HepG2 (cell line): ENCODE data around the gene GCH1. TPM values are rescaled to one million over a fixed set of nuclear protein-coding genes. Genes with fewer than 3 reads are reported as not detected.

Source experiments
- ATAD3A ChIP-seq: sonication (generic); formaldehyde crosslinking; IDR thresholded peaks from 2 replicates; pipeline ENCODE4 v1.4.0; 2020; ENCODE audit warnings: missing genetic modification reagents
- ATM ChIP-seq: fragments of 450-650 bp; IDR thresholded peaks from 2 replicates; pipeline ENCODE4 v1.7.1; 2017; ENCODE audit warnings: mild to moderate bottlenecking, borderline replicate concordance
- CEBPG ChIP-seq: IDR thresholded peaks from 2 replicates; pipeline ENCODE4 v1.6.1; 2016
- ELF3 ChIP-seq: IDR thresholded peaks from 2 replicates; pipeline ENCODE4 v1.6.1; 2016; ENCODE audit warnings: missing genetic modification reagents, missing compliant biosample characterization
- ETV5 ChIP-seq: IDR thresholded peaks from 2 replicates; pipeline ENCODE4 v1.6.1; 2018; ENCODE audit warnings: missing biosample characterization, missing genetic modification reagents, inconsistent platforms, borderline replicate concordance
- HIVEP1 ChIP-seq: sonication (generic); formaldehyde crosslinking; IDR thresholded peaks from 2 replicates; pipeline ENCODE4 v1.4.0; 2020; ENCODE audit warnings: mild to moderate bottlenecking, missing genetic modification reagents
- KDM6A ChIP-seq: IDR thresholded peaks from 2 replicates; pipeline ENCODE4 v1.6.1; 2016; ENCODE audit warnings: low read depth
- NBN ChIP-seq: fragments of 450-650 bp; conservative IDR thresholded peaks from 2 replicates; pipeline ENCODE4 v1.6.1; 2017
- PLRG1 ChIP-seq: fragments of 450-650 bp; conservative IDR thresholded peaks from 2 replicates; pipeline ENCODE4 v1.6.1; 2016
- RAD21 ChIP-seq: fragments of 450-650 bp; formaldehyde crosslinking; IDR thresholded peaks from 2 replicates; pipeline ENCODE4 v1.5.0; 2020; ENCODE audit warnings: mild to moderate bottlenecking
- RARG ChIP-seq: sonication (generic); formaldehyde crosslinking; IDR thresholded peaks from 2 replicates; pipeline ENCODE4 v1.4.0; 2020; ENCODE audit warnings: low read depth, mild to moderate bottlenecking, missing genetic modification reagents
- RBM22 ChIP-seq: fragments of 200-400 bp; formaldehyde crosslinking; optimal IDR thresholded peaks from 2 replicates; pipeline ENCODE3; 2017; ENCODE audit warnings: mild to moderate bottlenecking, low read length, moderate library complexity
- SCMH1 ChIP-seq: sonication (generic); formaldehyde crosslinking; IDR thresholded peaks from 2 replicates; pipeline ENCODE4 v1.9.0; 2021; ENCODE audit warnings: missing genetic modification reagents, mild to moderate bottlenecking, borderline replicate concordance
- SOX13 ChIP-seq, 3 experiments: fragments of 450-650 bp in 1 of 3; sonication (generic) in 1 of 3; formaldehyde crosslinking in 1 of 3; IDR thresholded peaks in 2 of 3; conservative IDR thresholded peaks in 1 of 3; 2 replicates each; pipeline versions ENCODE4 v1.5.0 to v1.6.1; 2016 to 2020; ENCODE audit warnings: antibody characterized with exemption in 1 of 3, mild to moderate bottlenecking in 1 of 3, missing compliant biosample characterization in 1 of 3, missing genetic modification reagents in 1 of 3, moderate library complexity in 1 of 3
- SOX6 ChIP-seq, 2 experiments: fragments of 450-650 bp in 1 of 2; sonication (generic) in 1 of 2; formaldehyde crosslinking in 1 of 2; IDR thresholded peaks; 2 replicates each; pipeline versions ENCODE4 v1.4.0 to v1.6.1; 2017 to 2020; ENCODE audit warnings: antibody characterized with exemption in 1 of 2, mild to moderate bottlenecking in 1 of 2, missing genetic modification reagents in 1 of 2
- YEATS4 ChIP-seq: sonication (generic); formaldehyde crosslinking; IDR thresholded peaks from 2 replicates; pipeline ENCODE4 v1.4.0; 2020; ENCODE audit warnings: missing genetic modification reagents, borderline replicate concordance
- ZFP36L2 ChIP-seq: sonication (generic); formaldehyde crosslinking; IDR thresholded peaks from 2 replicates; pipeline ENCODE4 v1.4.0; 2020; ENCODE audit warnings: missing genetic modification reagents
- ZNF101 ChIP-seq: sonication (generic); formaldehyde crosslinking; IDR thresholded peaks from 2 replicates; pipeline ENCODE4 v1.4.0; 2020; ENCODE audit warnings: mild to moderate bottlenecking, low read depth, missing genetic modification reagents, borderline replicate concordance
- ZNF326 ChIP-seq: sonication (generic); formaldehyde crosslinking; IDR thresholded peaks from 2 replicates; pipeline ENCODE4 v1.4.0; 2020; ENCODE audit warnings: missing genetic modification reagents, borderline replicate concordance
- ZNF775 ChIP-seq: sonication (generic); formaldehyde crosslinking; IDR thresholded peaks from 2 replicates; pipeline ENCODE4 v1.4.0; 2020; ENCODE audit warnings: missing genetic modification reagents, mild to moderate bottlenecking, moderate library complexity, borderline replicate concordance
- ZSCAN21 ChIP-seq: sonication (generic); formaldehyde crosslinking; IDR thresholded peaks from 2 replicates; pipeline ENCODE4 v1.8.0; 2022; ENCODE audit warnings: mild to moderate bottlenecking, missing genetic modification reagents, moderate library complexity, borderline replicate concordance
- polyA plus RNA-seq, 8 experiments: library from polyadenylated mRNA; depleted of rRNA in 3 of 8; stranded (reverse) in 7 of 8; unstranded in 1 of 8; fragments of >200 nt; fragmentation: Illumina TruSeq in 4 of 8; extraction: Trizol in 4 of 8; gene quantifications; 2 replicates each; pipeline versions ENCODE4 v1.2.1 to v1.2.3, GENCODE V29; 2011 to 2016; ENCODE audit warnings: low read depth in 4 of 8, missing spikeins in 1 of 8, mixed read lengths in 1 of 8; ENCODE audit not compliant: insufficient read depth in 1 of 8
- total RNA-seq, 5 experiments: library from RNA; depleted of rRNA; stranded (reverse); fragments of >200 nt; fragmentation: Illumina TruSeq; extraction: Trizol; gene quantifications; 2 replicates each; pipeline ENCODE4 v1.2.3, GENCODE V29; 2016; ENCODE audit warnings: low read depth in 1 of 5
- TF ChIP-seq, protein P1 (sequence below): IDR thresholded peaks from 2 replicates; pipeline ENCODE4 v1.6.1; 2016; ENCODE audit warnings: missing genetic modification reagents, missing compliant biosample characterization
- TF ChIP-seq, protein P2 (sequence below): sonication (generic); formaldehyde crosslinking; IDR thresholded peaks from 2 replicates; pipeline ENCODE4 v1.8.1; 2023; ENCODE audit warnings: missing genetic modification reagents, inconsistent platforms, borderline replicate concordance
- TF ChIP-seq, protein P3 (sequence below): sonication (generic); formaldehyde crosslinking; IDR thresholded peaks from 2 replicates; pipeline ENCODE4 v1.8.1; 2023; ENCODE audit warnings: missing genetic modification reagents, mild to moderate bottlenecking, borderline replicate concordance
- TF ChIP-seq, protein P4 (sequence below): sonication (generic); formaldehyde crosslinking; IDR thresholded peaks from 2 replicates; pipeline ENCODE4 v1.4.0; 2020; ENCODE audit warnings: mild to moderate bottlenecking, missing genetic modification reagents
- TF ChIP-seq, protein P5 (sequence below): sonication (generic); formaldehyde crosslinking; IDR thresholded peaks from 2 replicates; pipeline ENCODE4 v1.9.0; 2021; ENCODE audit warnings: missing genetic modification reagents, mild to moderate bottlenecking, borderline replicate concordance
- TF ChIP-seq, protein P6 (sequence below): IDR thresholded peaks from 2 replicates; pipeline ENCODE4 v1.6.1; 2016

GCH1 gene
- total and polyA plus RNA-seq, 2 of the 13 experiments (the other 11 are each of a cell fraction or from before 2014, with no cell fraction given) = 15.0 to 25.2 TPM

DNA sequence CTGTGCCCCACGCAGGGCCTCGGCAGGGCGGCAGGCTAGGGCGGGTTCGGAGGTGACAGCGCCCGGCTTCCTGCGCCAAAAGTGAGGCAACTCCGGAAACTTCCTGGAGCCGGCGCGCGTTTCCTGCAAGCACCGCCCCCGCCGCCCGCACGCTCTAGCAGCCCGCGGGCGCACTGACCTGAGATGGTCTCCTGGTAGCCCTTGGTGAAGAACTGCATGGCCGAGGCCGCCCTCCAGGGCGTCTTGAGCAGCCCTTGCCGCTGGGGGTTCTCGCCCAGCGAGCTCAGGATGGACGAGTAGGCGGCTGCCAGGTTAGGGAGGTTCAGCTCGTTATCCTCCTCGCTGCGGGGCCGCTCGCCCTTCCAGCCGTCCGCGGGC lies 494 bp downstream of the GCH1 start (continued):
- TF ChIP-seq SOX6 (IDR thresholded peaks at IDR 0.05) = no peak
- TF ChIP-seq SOX6 (CRISPR knock-in tag; IDR thresholded peaks at IDR 0.05) = peak; percentile 53; the same call in 1 of the 2 replicates
- no peak for TF ChIP-seq ZNF775 (CRISPR knock-in tag)
- no peak for TF ChIP-seq ZFP36L2 (CRISPR knock-in tag)
- TF ChIP-seq RBM22 = no peak
- peak; percentile 56; the same call in 1 of the 2 replicates for TF ChIP-seq HIVEP1 (CRISPR knock-in tag)
- no peak for TF ChIP-seq ATM
- no peak for TF ChIP-seq RARG (CRISPR knock-in tag)
- TF ChIP-seq, protein P1, sequence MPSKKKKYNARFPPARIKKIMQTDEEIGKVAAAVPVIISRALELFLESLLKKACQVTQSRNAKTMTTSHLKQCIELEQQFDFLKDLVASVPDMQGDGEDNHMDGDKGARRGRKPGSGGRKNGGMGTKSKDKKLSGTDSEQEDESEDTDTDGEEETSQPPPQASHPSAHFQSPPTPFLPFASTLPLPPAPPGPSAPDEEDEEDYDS (CRISPR knock-in tag) = no peak
- TF ChIP-seq ETV5 (CRISPR knock-in tag) = peak; percentile 92
- no peak for TF ChIP-seq SOX13 (IDR thresholded peaks at IDR 0.05)
- TF ChIP-seq SOX13 (CRISPR knock-in tag; conservative IDR thresholded peaks at IDR 0.05 in 1 of 2, IDR thresholded peaks at IDR 0.05 in 1 of 2) = no peak; a peak in 1 of 4 replicates
- TF ChIP-seq, protein P2, sequence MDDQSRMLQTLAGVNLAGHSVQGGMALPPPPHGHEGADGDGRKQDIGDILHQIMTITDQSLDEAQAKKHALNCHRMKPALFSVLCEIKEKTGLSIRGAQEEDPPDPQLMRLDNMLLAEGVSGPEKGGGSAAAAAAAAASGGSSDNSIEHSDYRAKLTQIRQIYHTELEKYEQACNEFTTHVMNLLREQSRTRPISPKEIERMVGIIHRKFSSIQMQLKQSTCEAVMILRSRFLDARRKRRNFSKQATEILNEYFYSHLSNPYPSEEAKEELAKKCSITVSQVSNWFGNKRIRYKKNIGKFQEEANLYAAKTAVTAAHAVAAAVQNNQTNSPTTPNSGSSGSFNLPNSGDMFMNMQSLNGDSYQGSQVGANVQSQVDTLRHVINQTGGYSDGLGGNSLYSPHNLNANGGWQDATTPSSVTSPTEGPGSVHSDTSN (CRISPR knock-in tag) = no peak
- TF ChIP-seq, protein P3, sequence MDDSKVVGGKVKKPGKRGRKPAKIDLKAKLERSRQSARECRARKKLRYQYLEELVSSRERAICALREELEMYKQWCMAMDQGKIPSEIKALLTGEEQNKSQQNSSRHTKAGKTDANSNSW (CRISPR knock-in tag) = no peak
- TF ChIP-seq SCMH1 (CRISPR knock-in tag) = no peak
- peak; percentile 85 for TF ChIP-seq ELF3 (CRISPR knock-in tag)
- TF ChIP-seq RAD21 (CRISPR knock-in tag) = no peak; the same call in 1 of the 2 replicates
- no peak for TF ChIP-seq YEATS4 (CRISPR knock-in tag)
- TF ChIP-seq, protein P4, sequence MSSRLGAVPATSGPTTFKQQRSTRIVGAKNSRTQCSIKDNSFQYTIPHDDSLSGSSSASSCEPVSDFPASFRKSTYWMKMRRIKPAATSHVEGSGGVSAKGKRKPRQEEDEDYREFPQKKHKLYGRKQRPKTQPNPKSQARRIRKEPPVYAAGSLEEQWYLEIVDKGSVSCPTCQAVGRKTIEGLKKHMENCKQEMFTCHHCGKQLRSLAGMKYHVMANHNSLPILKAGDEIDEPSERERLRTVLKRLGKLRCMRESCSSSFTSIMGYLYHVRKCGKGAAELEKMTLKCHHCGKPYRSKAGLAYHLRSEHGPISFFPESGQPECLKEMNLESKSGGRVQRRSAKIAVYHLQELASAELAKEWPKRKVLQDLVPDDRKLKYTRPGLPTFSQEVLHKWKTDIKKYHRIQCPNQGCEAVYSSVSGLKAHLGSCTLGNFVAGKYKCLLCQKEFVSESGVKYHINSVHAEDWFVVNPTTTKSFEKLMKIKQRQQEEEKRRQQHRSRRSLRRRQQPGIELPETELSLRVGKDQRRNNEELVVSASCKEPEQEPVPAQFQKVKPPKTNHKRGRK (CRISPR knock-in tag) = no peak
- TF ChIP-seq, protein P5, sequence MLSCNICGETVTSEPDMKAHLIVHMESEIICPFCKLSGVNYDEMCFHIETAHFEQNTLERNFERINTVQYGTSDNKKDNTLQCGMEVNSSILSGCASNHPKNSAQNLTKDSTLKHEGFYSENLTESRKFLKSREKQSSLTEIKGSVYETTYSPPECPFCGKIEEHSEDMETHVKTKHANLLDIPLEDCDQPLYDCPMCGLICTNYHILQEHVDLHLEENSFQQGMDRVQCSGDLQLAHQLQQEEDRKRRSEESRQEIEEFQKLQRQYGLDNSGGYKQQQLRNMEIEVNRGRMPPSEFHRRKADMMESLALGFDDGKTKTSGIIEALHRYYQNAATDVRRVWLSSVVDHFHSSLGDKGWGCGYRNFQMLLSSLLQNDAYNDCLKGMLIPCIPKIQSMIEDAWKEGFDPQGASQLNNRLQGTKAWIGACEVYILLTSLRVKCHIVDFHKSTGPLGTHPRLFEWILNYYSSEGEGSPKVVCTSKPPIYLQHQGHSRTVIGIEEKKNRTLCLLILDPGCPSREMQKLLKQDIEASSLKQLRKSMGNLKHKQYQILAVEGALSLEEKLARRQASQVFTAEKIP (CRISPR knock-in tag) = no peak
- no peak for TF ChIP-seq ZNF101 (CRISPR knock-in tag)
- TF ChIP-seq ZNF326 (CRISPR knock-in tag) = no peak
- TF ChIP-seq NBN = no peak
- peak; percentile 17; the same call in 1 of the 2 replicates for TF ChIP-seq ZSCAN21 (CRISPR knock-in tag)
- TF ChIP-seq KDM6A (CRISPR knock-in tag) = no peak
- peak; percentile 76 for TF ChIP-seq CEBPG (CRISPR knock-in tag)
- TF ChIP-seq PLRG1 = no peak
- TF ChIP-seq ATAD3A (CRISPR knock-in tag) = no peak
- TF ChIP-seq, protein P6, sequence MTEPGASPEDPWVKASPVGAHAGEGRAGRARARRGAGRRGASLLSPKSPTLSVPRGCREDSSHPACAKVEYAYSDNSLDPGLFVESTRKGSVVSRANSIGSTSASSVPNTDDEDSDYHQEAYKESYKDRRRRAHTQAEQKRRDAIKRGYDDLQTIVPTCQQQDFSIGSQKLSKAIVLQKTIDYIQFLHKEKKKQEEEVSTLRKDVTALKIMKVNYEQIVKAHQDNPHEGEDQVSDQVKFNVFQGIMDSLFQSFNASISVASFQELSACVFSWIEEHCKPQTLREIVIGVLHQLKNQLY (CRISPR knock-in tag) = no peak
